ENCODE results near the gene CCDC85C.

The CCDC85C gene

GRCh38 chr14:99551034-99551922 lies 52.7 kb downstream of the CCDC85C start:
- no peak for DNase-seq (ENCODE audit: low read depth)
- no peak overlapping the region for H3K4me3 ChIP-seq (ENCODE audit: low read length)
- no peak for TF ChIP-seq CTCF (conservative IDR thresholded peaks at IDR 0.05; ENCODE audit: low read depth, low read length)

GRCh38 chr14:99550387-99550992 lies 53.5 kb downstream of the CCDC85C start:
- no peak overlapping the region for H3K4me3 ChIP-seq (ENCODE audit: low read length)
- no peak for DNase-seq (ENCODE audit: low read depth)
- no peak for TF ChIP-seq CTCF (conservative IDR thresholded peaks at IDR 0.05; ENCODE audit: low read depth, low read length)

- no peak for TF ChIP-seq CTCF (conservative IDR thresholded peaks at IDR 0.05; ENCODE audit: low read depth, low read length)
- no peak overlapping the region for H3K4me3 ChIP-seq (ENCODE audit: low read length)
- DNase-seq (ENCODE audit: low read depth): no peak
Measured at GRCh38 chr14:99549684-99550083, 54.3 kb downstream of the CCDC85C start.

- H3K4me3 ChIP-seq (ENCODE audit: low read length): no peak overlapping the region
- DNase-seq (ENCODE audit: low read depth): no peak
- TF ChIP-seq CTCF (conservative IDR thresholded peaks at IDR 0.05; ENCODE audit: low read depth, low read length): no peak
Measured at GRCh38 chr14:99548871-99549515, 55.0 kb downstream of the CCDC85C start.

GRCh38 chr14:99548255-99548654 lies 55.8 kb downstream of the CCDC85C start:
- DNase-seq (ENCODE audit: low read depth): no peak
- no peak overlapping the region for H3K4me3 ChIP-seq (ENCODE audit: low read length)
- TF ChIP-seq CTCF (conservative IDR thresholded peaks at IDR 0.05; ENCODE audit: low read depth, low read length): no peak

- H3K4me3 ChIP-seq (ENCODE audit: low read length): no peak overlapping the region
- DNase-seq (ENCODE audit: low read depth): no peak
Measured at GRCh38 chr14:99546234-99546879, 57.6 kb downstream of the CCDC85C start.

More at GRCh38 chr14:99546234-99546879, 57.6 kb downstream of the CCDC85C start:
- no peak for TF ChIP-seq CTCF (conservative IDR thresholded peaks at IDR 0.05; ENCODE audit: low read depth, low read length)
